GM12891 (cell line): ENCODE results near the gene HTT-AS.

Source experiments
- PAX5 ChIP-seq: IDR thresholded peaks from 2 replicates; pipeline ENCODE4 v1.6.1; 2011; ENCODE audit warnings: low read length, moderate library complexity, mild to moderate bottlenecking; ENCODE audit not compliant: insufficient read depth, severe bottlenecking
- POLR2A ChIP-seq: IDR thresholded peaks from 2 replicates; pipeline ENCODE4 v1.6.1; 2011; ENCODE audit warnings: low read depth, low read length, control low read depth
- POLR2AphosphoS5 ChIP-seq: IDR thresholded peaks from 2 replicates; pipeline ENCODE4 v1.6.1; 2011; ENCODE audit warnings: low read depth, low read length, control low read depth

GRCh38 chr4:3016961-3017360 lies 57.4 kb downstream of the HTT-AS start:
- TF ChIP-seq POLR2A = no peak
- TF ChIP-seq POLR2AphosphoS5 = no peak
- no peak for TF ChIP-seq PAX5
